Kidney (tissue), 14 donors: Measurements from ENCODE around the gene ISYNA1. TPM values are rescaled to one million over a fixed set of nuclear protein-coding genes. Genes with fewer than 3 reads are reported as not detected.
A peak's percentile ranks its signal among the peaks of the same experiment; 100 is the strongest.

ENCODE experiments used
- DNase-seq, 5 donors: peaks; one replicate each; pipeline ENCODE4 v3.0.0-alpha.2; 2013 to 2020
- FAIRE-seq: peaks from 2 replicates; lab custom pipeline; 2012; peaks lifted over from hg19 to GRCh38; lab: Jason Lieb, UNC
- H3K27ac ChIP-seq, 2 donors: one replicate each; pipeline ENCODE4 v1.7.0; 2013; ENCODE audit warnings: low read depth in 2 of 2, low read length in 2 of 2, inconsistent platforms in 1 of 2
- H3K27me3 ChIP-seq: one replicate; pipeline ENCODE4 v1.7.1; 2013; ENCODE audit warnings: low read length, inconsistent platforms; ENCODE audit not compliant: control insufficient read depth, insufficient read depth
- H3K36me3 ChIP-seq, 3 donors: one replicate each; pipeline versions ENCODE4 v1.7.0 to v1.7.1; 2013; ENCODE audit warnings: low read length in 3 of 3, control low read depth in 1 of 3, inconsistent platforms in 1 of 3; ENCODE audit not compliant: insufficient read depth in 3 of 3, control insufficient read depth in 2 of 3
- H3K4me1 ChIP-seq, 3 donors: one replicate each; pipeline versions ENCODE4 v1.7.0 to v1.7.1; 2013; ENCODE audit warnings: low read length in 3 of 3, inconsistent platforms in 1 of 3, low read depth in 1 of 3; ENCODE audit not compliant: control insufficient read depth in 2 of 3, insufficient read depth in 2 of 3
- H3K4me3 ChIP-seq, 3 donors: one replicate each; pipeline versions ENCODE4 v1.7.0 to v1.8.1; 2013; ENCODE audit warnings: low read length in 3 of 3, control low read depth in 1 of 3, inconsistent platforms in 1 of 3
- H3K9ac ChIP-seq, 3 donors: one replicate each; pipeline versions ENCODE4 v1.7.0 to v1.7.1; 2013; ENCODE audit warnings: low read length in 3 of 3, control low read depth in 1 of 3, inconsistent platforms in 1 of 3
- H3K9me3 ChIP-seq, 3 donors: one replicate each; pipeline versions ENCODE4 v1.7.0 to v1.7.1; 2013; ENCODE audit warnings: low read length in 3 of 3, control low read depth in 1 of 3, inconsistent platforms in 1 of 3; ENCODE audit not compliant: control insufficient read depth in 2 of 3, insufficient read depth in 1 of 3
- intact Hi-C: fragments of 100-400 bp; cut with DNase I; formaldehyde crosslinking; loops from one replicate; pipeline ENCODE4 v1.11.1; 2022
- polyA plus RNA-seq: library from polyadenylated mRNA; stranded (reverse); fragments of 350-450 nt; fragmentation: Illumina TruSeq; extraction: RNeasy Lipid Tissue Mini Kit (QIAGEN cat#74804); gene quantifications from one replicate; pipeline ENCODE4 v1.2.3, GENCODE V29; 2014; ENCODE audit warnings: low read depth, low replicate concordance; ENCODE audit not compliant: insufficient read depth
- total RNA-seq: library from RNA; stranded (reverse); fragmentation: NEBNext Ultra II Directional; extraction: Animal tissue kit (Norgen Biotek cat#: 25700); gene quantifications from one replicate; pipeline ENCODE4 v1.2.1, GENCODE V29; 2021
- TF ChIP-seq, protein P1 (sequence below): IDR thresholded peaks from 3 replicates; pipeline ENCODE4 v1.5.1; 2012; ENCODE audit warnings: mild to moderate bottlenecking, moderate library complexity, borderline replicate concordance; ENCODE audit not compliant: insufficient read depth; ENCODE audit errors: extremely low read depth
- donor health status: control.
- donor health status: control.
- donor health status: control.
- donor health status: control.
- donor health status: control.
- donor health status: DM: yes; HTN: yes; CAD: no.
- donor health status: Normal renal cell carcinoma (clear cell type).

ISYNA1 gene
- total and polyA plus RNA-seq, 2 donors from 2014 or later, result 68.6 to 101 TPM

- intact Hi-C loops, result no loop called here
- FAIRE-seq (no peak), DNase-seq (peak in 2 of 5 donors; percentile 50 to 93)
- Histone ChIP-seq H3K4me1 (peaks cover 0 to 60% (median 41%) of the 10 kb centered on the region in 3 donors), H3K4me3 (peak overlapping the region in 1 of 3 donors; percentile 21), H3K27ac (peak overlapping the region; percentile 88 to 95), H3K36me3 (no peaks in the 10 kb centered on the region), H3K9me3 (no peaks in the 10 kb centered on the region), H3K27me3 (no peaks in the 10 kb centered on the region), H3K9ac (peak overlapping the region in 2 of 3 donors; percentile 8 to 51)
- TF ChIP-seq, protein P1, sequence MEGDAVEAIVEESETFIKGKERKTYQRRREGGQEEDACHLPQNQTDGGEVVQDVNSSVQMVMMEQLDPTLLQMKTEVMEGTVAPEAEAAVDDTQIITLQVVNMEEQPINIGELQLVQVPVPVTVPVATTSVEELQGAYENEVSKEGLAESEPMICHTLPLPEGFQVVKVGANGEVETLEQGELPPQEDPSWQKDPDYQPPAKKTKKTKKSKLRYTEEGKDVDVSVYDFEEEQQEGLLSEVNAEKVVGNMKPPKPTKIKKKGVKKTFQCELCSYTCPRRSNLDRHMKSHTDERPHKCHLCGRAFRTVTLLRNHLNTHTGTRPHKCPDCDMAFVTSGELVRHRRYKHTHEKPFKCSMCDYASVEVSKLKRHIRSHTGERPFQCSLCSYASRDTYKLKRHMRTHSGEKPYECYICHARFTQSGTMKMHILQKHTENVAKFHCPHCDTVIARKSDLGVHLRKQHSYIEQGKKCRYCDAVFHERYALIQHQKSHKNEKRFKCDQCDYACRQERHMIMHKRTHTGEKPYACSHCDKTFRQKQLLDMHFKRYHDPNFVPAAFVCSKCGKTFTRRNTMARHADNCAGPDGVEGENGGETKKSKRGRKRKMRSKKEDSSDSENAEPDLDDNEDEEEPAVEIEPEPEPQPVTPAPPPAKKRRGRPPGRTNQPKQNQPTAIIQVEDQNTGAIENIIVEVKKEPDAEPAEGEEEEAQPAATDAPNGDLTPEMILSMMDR, result no peak
Observed at GRCh38 chr19:18480006-18480691, 42.2 kb upstream of the ISYNA1 start.

DNA sequence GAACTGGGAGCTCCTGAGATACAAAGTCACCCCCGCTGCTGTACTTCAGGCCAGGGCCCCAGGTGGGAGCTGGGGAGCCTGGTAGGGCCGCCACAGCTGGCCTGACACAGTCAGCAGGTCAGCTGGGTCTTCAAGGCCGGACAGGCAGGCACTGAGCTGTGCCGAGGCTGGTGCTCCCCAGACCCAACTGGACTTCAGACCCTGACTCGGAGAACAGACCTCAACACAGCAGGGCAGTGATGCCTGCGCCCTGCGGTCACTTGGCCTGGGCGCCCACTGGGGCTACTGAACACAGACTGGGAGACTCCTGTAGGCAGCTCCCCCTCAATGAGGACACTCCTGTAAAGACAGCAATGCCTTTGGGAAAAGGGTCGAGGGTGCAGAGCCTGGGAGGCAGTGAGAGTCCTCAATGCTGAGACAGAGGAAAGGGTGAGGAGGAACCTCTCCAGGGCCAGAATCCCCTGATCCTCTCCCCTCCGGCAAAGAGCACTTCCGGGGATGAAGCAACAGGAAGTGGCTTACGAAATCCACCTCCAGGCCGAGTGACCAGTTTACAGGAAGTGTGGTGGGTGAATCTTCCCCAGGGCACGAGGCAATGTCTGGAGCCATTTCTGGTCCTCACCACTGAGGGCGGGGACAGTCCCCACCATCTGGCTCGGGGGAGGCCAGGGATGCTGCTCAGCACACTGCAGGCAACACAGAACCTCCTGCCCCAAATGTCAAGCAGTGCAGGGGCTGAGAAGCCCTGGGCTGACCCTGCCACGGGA is 40.8 kb upstream of the ISYNA1 start:
- no peaks in the 10 kb centered on the region for H3K27me3 ChIP-seq
- intact Hi-C loops, result no loop called here
- no peaks in the 10 kb centered on the region for H3K36me3 ChIP-seq
- no peak overlapping the region for H3K4me3 ChIP-seq
- H3K9me3 ChIP-seq, result no peaks in the 10 kb centered on the region
- TF ChIP-seq, protein P1, result no peak
- H3K9ac ChIP-seq, result peak overlapping the region in 1 of 3 donors; percentile 10
- peak in 3 of 5 donors; percentile 36 to 93 (median 36) for DNase-seq
- FAIRE-seq, result no peak
- H3K4me1 ChIP-seq, result peaks cover 0 to 54% (median 30%) of the 10 kb centered on the region in 3 donors
- H3K27ac ChIP-seq, result peak overlapping the region; percentile 90 to 95

DNA sequence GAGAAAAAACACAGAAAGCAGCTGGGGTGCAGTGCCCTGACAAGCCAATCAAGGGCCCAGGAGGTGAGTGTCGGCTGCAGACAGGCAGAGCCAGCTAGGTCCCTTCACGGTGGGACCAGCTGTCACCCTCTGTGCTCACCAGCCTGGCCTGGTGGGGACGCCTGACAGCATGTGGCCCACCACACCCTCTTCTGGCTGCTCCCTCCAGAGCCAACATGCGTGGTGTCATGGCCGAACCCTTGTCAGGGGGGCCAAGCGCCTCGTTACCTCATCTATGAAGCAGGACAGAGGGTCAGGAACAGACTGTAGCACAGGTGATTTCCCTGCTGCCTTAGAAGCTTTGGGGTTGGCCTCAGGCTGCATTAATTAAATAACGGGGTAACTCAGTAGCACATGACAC is 40.0 kb upstream of the ISYNA1 start:
- Histone ChIP-seq H3K4me1 (peaks cover 0 to 47% (median 26%) of the 10 kb centered on the region in 3 donors), H3K27me3 (no peaks in the 10 kb centered on the region), H3K9ac (no peak overlapping the region), H3K36me3 (no peaks in the 10 kb centered on the region), H3K9me3 (no peaks in the 10 kb centered on the region), H3K4me3 (no peak overlapping the region), H3K27ac (peak overlapping the region; percentile 90 to 95)
- no peak for FAIRE-seq
- intact Hi-C loops, result no loop called here
- TF ChIP-seq, protein P1, result no peak
- no peak for DNase-seq
